Head of caudate nucleus (tissue), 42 donors: ENCODE data around the gene FAM174B.
A peak's percentile ranks its signal among the peaks of the same experiment; 100 is the strongest.

Experiments used
- DNase-seq, 42 donors: peaks; one replicate each; pipeline versions ENCODE4 v3.0.0 to v3.0.0-alpha.2; 2020 to 2021; ENCODE audit warnings: mixed read lengths in 7 of 42
- intact Hi-C: fragments of 100-400 bp; cut with DNase I; formaldehyde crosslinking; loops from one replicate; pipeline ENCODE4 v1.15.0; 2022

Gene FAM174B

GRCh38 chr15:92655178-92655995, at the start of gene FAM174B:
TSS of gene FAM174B (minus strand) at chr15:92655775.
- intact Hi-C loops: no loop called here
- DNase-seq: peak in 37 of 42 donors; percentile 23 to 77 (median 54)

GRCh38 chr15:92696096-92696495, 40.5 kb upstream of the FAM174B start:
- intact Hi-C loops: no loop called here
- no peak for DNase-seq

GRCh38 chr15:92693691-92694331, 38.2 kb upstream of the FAM174B start:
- peak in 24 of 42 donors; percentile 6 to 75 (median 29) for DNase-seq
- intact Hi-C loops: no loop called here

- intact Hi-C loops: no loop called here
- no peak for DNase-seq
These were observed 34.8 kb upstream of the FAM174B start for GRCh38 chr15:92690395-92690794.

GRCh38 chr15:92687746-92688145, 32.2 kb upstream of the FAM174B start:
- DNase-seq: no peak
- intact Hi-C loops: loop anchor here (10.0 kb wide), 1 partner anchor 163 kb away; no protein-coding TSS in a partner anchor

- intact Hi-C loops: loop anchor here (10.0 kb wide), 1 partner anchor 162 kb away; no protein-coding TSS in a partner anchor
These were observed 31.6 kb upstream of the FAM174B start for GRCh38 chr15:92687195-92687602.

GRCh38 chr15:92683511-92683834, 27.9 kb upstream of the FAM174B start:
- DNase-seq: peak in 39 of 42 donors; percentile 7 to 88 (median 55)
- intact Hi-C loops: loop anchor here (10.0 kb wide), 1 partner anchor 159 kb away; no protein-coding TSS in a partner anchor

More at GRCh38 chr15:92687195-92687602, 31.6 kb upstream of the FAM174B start:
- no peak for DNase-seq

- intact Hi-C loops: loop anchor here (10.0 kb wide), 1 partner anchor 158 kb away; no protein-coding TSS in a partner anchor
- no peak for DNase-seq
These were observed 27.4 kb upstream of the FAM174B start for GRCh38 chr15:92682741-92683510.

- intact Hi-C loops: loop anchor here (10.0 kb wide), 1 partner anchor 156 kb away; no protein-coding TSS in a partner anchor
- DNase-seq: peak in 1 of 42 donors; percentile 46
These were observed 25.6 kb upstream of the FAM174B start for GRCh38 chr15:92681141-92681631.

GRCh38 chr15:92677999-92678398, 22.4 kb upstream of the FAM174B start:
- intact Hi-C loops: no loop called here
- DNase-seq: no peak

- intact Hi-C loops: no loop called here
These were observed 21.0 kb upstream of the FAM174B start for GRCh38 chr15:92676561-92676960.

GRCh38 chr15:92675485-92675884, 19.9 kb upstream of the FAM174B start:
- DNase-seq: no peak
- intact Hi-C loops: no loop called here

More at GRCh38 chr15:92676561-92676960, 21.0 kb upstream of the FAM174B start:
- no peak for DNase-seq

GRCh38 chr15:92674347-92674746, 18.8 kb upstream of the FAM174B start:
- intact Hi-C loops: no loop called here
- DNase-seq: no peak

- intact Hi-C loops: no loop called here
- no peak for DNase-seq
These were observed 16.5 kb upstream of the FAM174B start for GRCh38 chr15:92672102-92672501.

- no peak for DNase-seq
- intact Hi-C loops: no loop called here
These were observed 15.8 kb upstream of the FAM174B start for GRCh38 chr15:92671406-92671805.

GRCh38 chr15:92670621-92671020, 15.0 kb upstream of the FAM174B start:
- intact Hi-C loops: no loop called here
- no peak for DNase-seq

GRCh38 chr15:92669432-92669831, 13.9 kb upstream of the FAM174B start:
- DNase-seq: no peak
- intact Hi-C loops: no loop called here

- DNase-seq: no peak
- intact Hi-C loops: no loop called here
These were observed 13.0 kb upstream of the FAM174B start for GRCh38 chr15:92668620-92669019.

- intact Hi-C loops: no loop called here
- no peak for DNase-seq
These were observed 12.5 kb upstream of the FAM174B start for GRCh38 chr15:92667970-92668485.
